ENCODE results near the gene TOM1. TPM values are rescaled to one million over a fixed set of nuclear protein-coding genes. Genes with fewer than 3 reads are reported as not detected.

The TOM1 gene
- total RNA-seq, 2 experiments from 2014 or later, result 22.7 to 30.6 TPM

GRCh38 chr22:35323305-35323704, 23.6 kb downstream of the TOM1 start:
- Histone ChIP-seq H3K4me1 (ENCODE audit: insufficient read depth, low read length, poor library complexity, severe bottlenecking) (no peaks in the 10 kb centered on the region), H3K4me3 (ENCODE audit: low read depth, low read length, poor library complexity, severe bottlenecking) (no peak overlapping the region), H3K4me2 (ENCODE audit: low read length) (no peak overlapping the region), H3K36me3 (ENCODE audit: insufficient read depth, low read length) (peaks cover 11% of the 10 kb centered on the region), H3K9me2 (ENCODE audit: insufficient read depth, low read length) (no peaks in the 10 kb centered on the region), H3K9me3 (ENCODE audit: low read length) (no peaks in the 10 kb centered on the region), H3K27ac (ENCODE audit: low read depth, low read length, poor library complexity, severe bottlenecking) (no peak overlapping the region), H2AFZ (ENCODE audit: low read length) (no peak overlapping the region), H4K20me1 (ENCODE audit: insufficient read depth, low read length) (no peaks in the 10 kb centered on the region), H3K79me2 (ENCODE audit: insufficient read depth, low read depth, low read length) (no peaks in the 10 kb centered on the region)
- POLR2A ChIA-PET, result no interaction called here
- intact Hi-C loops (cut with micrococcal nuclease; ENCODE audit: unreplicated experiment), result no loop called here
- BruUV-seq (replicated peaks), result no TSS peak
- CTCF ChIA-PET (ENCODE audit: unreplicated experiment), result no interaction called here
- no peak for TF ChIP-seq EZH2phosphoT487 (IDR thresholded peaks at IDR 0.05; ENCODE audit: borderline replicate concordance, low read depth, low read length)
- no peak for TF ChIP-seq CTCF (conservative IDR thresholded peaks at IDR 0.05; ENCODE audit: low read length)
- no peak for DNase-seq (ENCODE audit: low spot score)

- POLR2A ChIA-PET, result interaction anchor here (0.5 to 0.7 kb wide), 2 partner anchors 9 to 56 kb away, joined by 3 to 7 read pairs; no protein-coding TSS in a partner anchor
- H3K4me1 ChIP-seq (ENCODE audit: insufficient read depth, low read length, poor library complexity, severe bottlenecking), result no peaks in the 10 kb centered on the region
- no peaks in the 10 kb centered on the region for H3K79me2 ChIP-seq (ENCODE audit: insufficient read depth, low read depth, low read length)
- no peak overlapping the region for H2AFZ ChIP-seq (ENCODE audit: low read length)
- H4K20me1 ChIP-seq (ENCODE audit: insufficient read depth, low read length), result no peaks in the 10 kb centered on the region
- TF ChIP-seq CTCF (conservative IDR thresholded peaks at IDR 0.05; ENCODE audit: low read length) (no peak), EZH2phosphoT487 (IDR thresholded peaks at IDR 0.05; ENCODE audit: borderline replicate concordance, low read depth, low read length) (no peak)
- no peak overlapping the region for H3K4me3 ChIP-seq (ENCODE audit: low read depth, low read length, poor library complexity, severe bottlenecking)
- no peak overlapping the region for H3K27ac ChIP-seq (ENCODE audit: low read depth, low read length, poor library complexity, severe bottlenecking)
- H3K9me3 ChIP-seq (ENCODE audit: low read length), result no peaks in the 10 kb centered on the region
- no peak overlapping the region for H3K4me2 ChIP-seq (ENCODE audit: low read length)
- H3K36me3 ChIP-seq (ENCODE audit: insufficient read depth, low read length), result peaks cover 11% of the 10 kb centered on the region; the same call in 1 of the 2 replicates
- DNase-seq (ENCODE audit: low spot score), result no peak
- intact Hi-C loops (cut with micrococcal nuclease; ENCODE audit: unreplicated experiment), result no loop called here
- CTCF ChIA-PET (ENCODE audit: unreplicated experiment), result no interaction called here
- H3K9me2 ChIP-seq (ENCODE audit: insufficient read depth, low read length), result no peaks in the 10 kb centered on the region
- no TSS peak for BruUV-seq (replicated peaks)
Measured at GRCh38 chr22:35324067-35324466, 24.4 kb downstream of the TOM1 start.

- intact Hi-C loops (cut with micrococcal nuclease; ENCODE audit: unreplicated experiment), result no loop called here
- Histone ChIP-seq H3K9me2 (ENCODE audit: insufficient read depth, low read length) (no peaks in the 10 kb centered on the region), H3K9me3 (ENCODE audit: low read length) (no peaks in the 10 kb centered on the region), H3K79me2 (ENCODE audit: insufficient read depth, low read depth, low read length) (no peaks in the 10 kb centered on the region), H3K4me3 (ENCODE audit: low read depth, low read length, poor library complexity, severe bottlenecking) (no peak overlapping the region), H2AFZ (ENCODE audit: low read length) (no peak overlapping the region), H4K20me1 (ENCODE audit: insufficient read depth, low read length) (no peaks in the 10 kb centered on the region), H3K27ac (ENCODE audit: low read depth, low read length, poor library complexity, severe bottlenecking) (no peak overlapping the region), H3K36me3 (ENCODE audit: insufficient read depth, low read length) (peaks cover 11% of the 10 kb centered on the region; the same call in 1 of the 2 replicates), H3K4me2 (ENCODE audit: low read length) (no peak overlapping the region), H3K4me1 (ENCODE audit: insufficient read depth, low read length, poor library complexity, severe bottlenecking) (peaks cover 3% of the 10 kb centered on the region)
- no TSS peak for BruUV-seq (replicated peaks)
- CTCF ChIA-PET (ENCODE audit: unreplicated experiment), result no interaction called here
- no peak for TF ChIP-seq EZH2phosphoT487 (IDR thresholded peaks at IDR 0.05; ENCODE audit: borderline replicate concordance, low read depth, low read length)
- no peak for TF ChIP-seq CTCF (conservative IDR thresholded peaks at IDR 0.05; ENCODE audit: low read length)
- POLR2A ChIA-PET, result interaction anchor here (0.5 kb wide), 1 partner anchor 56 kb away, joined by 3 read pairs; no protein-coding TSS in a partner anchor
- no peak for DNase-seq (ENCODE audit: low spot score)
Measured at GRCh38 chr22:35324762-35325161, 25.1 kb downstream of the TOM1 start.

Data from OCI-LY7 (cell line).